GM04504 (cell line): Measurements from ENCODE around the gene APLP1.
"Not testable (repeated sequence)": the region's sequence is repeated elsewhere in the genome, so short reads cannot be mapped to it uniquely, and the experiment has no call there.

Source experiments
- DNase-seq: peaks from one replicate; pipeline ENCODE4 v3.0.0-alpha.2; 2012; ENCODE audit warnings: low read depth

APLP1 gene

DNA sequence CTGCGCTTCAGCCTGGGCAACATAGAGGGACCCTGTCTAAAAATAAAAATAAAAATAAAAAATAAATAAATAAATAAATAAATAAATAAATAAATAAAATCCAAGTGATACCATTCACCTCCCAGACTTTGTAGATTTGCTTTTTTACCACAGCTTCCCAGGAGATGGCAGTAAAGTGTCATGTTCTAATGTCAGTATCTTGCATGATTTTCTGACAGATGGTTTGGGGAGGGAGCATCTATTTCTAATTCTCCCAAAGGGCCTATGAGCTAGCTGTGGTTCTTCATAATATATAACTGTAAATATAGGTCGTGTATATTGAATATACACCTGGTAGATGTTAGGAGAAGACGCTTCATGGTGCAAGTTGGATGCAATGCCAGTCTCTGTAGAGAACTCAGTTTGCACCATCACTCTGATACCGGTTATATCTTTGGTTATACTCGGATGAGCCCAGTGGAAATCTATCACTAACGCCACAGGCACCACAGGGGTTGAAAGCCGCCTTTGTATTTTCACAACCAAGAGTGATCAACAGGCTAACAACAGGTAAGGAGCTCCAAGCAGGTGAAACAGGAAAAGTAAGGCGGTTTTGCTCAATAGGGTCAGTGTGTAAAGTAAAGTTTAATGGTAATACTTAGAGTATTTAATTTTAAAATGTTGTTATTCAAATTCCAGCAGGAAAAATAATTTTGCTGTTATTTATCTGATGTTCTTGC, 13.9 kb downstream of the APLP1 start:
- peak; percentile 79 for DNase-seq

- no peak for DNase-seq
These were observed 15.5 kb downstream of the APLP1 start for GRCh38 chr19:35883882-35884281.

- no peak for DNase-seq
These were observed 16.9 kb downstream of the APLP1 start for GRCh38 chr19:35885225-35885738.

DNA sequence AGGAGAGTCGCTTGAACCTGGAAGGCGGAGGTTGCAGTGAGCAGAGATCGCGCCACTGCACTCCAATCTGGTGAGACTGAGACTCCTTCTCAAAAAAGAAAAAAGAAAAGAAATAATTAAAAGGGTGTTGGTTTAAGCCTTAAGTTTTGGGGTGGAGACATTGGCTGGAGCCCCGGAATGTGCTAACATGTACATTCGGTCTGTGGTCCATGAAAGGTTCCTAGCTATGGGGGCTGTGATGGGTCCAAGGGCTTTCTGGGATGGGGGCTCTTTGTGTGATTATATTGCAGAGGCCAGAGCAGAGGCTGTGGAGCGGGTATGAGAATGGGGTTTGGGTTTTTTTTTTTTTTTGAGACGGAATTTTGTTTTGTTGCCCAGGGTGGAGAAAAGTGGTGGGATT, 17.5 kb downstream of the APLP1 start:
- DNase-seq: no peak

DNA sequence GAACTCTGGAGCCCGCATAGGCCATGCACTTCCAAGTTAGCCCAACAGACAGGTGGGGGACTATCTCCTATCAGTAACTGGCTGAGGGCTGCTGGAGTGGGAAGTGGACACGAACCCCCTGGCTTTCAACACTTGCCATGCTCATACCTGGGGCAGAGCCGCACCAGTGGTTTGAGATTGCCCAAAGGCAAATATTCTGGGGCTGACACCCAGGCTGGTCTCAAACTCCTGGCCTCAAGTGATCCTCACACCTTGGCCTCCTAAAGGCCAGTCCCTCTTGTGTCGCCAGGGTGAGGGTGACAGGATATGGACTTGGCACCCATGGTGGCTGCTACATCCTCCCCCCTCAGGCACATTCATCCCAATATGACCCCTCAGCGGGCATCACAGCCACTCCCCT, 18.8 kb downstream of the APLP1 start:
- no peak for DNase-seq

DNA sequence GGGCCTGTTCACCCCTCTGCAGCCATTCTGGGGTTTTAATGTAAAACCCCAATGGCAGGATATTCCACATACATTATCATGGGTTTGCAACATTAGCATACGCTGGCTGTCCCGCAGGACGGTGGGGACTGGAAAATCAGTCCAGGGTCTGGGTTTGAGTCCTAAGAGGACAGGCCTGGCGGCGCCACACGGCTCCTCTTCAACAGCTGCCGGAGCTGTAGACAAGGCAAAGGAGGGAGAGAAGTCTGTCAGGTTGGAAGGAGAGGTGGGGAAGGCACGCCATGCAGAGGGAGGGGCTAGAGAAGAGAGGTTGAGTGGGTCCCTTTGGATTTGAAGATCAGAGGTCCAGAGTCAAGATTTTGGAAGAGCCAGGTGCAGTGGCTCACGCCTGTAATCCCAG, 20.0 kb downstream of the APLP1 start:
- no peak for DNase-seq

DNA sequence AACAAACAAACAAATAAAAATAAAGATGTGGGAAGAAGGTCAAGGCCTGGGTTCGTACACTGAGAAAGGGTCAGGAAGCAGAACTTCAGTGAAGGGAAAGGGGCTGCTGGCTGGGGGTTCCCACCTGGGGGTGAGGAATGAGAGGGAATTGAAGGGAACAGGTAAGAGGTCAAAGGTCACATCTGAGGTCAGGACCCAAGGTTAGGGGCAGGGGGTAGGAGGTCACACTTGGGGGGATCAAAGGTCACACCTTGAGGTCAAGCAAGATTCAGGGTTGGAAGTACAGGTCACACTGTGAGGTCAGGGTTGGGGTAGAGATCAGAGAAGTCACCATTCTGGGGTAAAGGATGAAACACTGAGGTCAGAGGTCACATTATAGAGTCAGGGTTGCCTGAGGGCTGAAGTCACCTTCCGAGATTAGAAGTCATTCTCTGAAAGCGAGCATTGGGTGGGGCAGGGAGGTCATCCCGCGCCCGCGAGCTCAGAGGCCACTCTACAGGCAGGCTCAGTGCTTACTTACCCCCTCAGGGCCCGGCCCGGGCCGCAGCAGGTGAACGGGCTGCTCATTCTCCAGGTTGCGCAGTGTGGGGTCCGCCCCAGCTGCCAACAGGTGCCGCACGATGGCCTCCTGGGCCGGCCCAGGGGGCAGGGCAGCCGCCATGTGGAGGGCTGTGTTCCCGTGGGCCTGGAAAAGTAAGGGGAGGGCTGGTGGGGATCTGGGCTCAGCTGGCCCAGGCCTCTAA, 21.2 kb downstream of the APLP1 start:
- DNase-seq: no peak

DNA sequence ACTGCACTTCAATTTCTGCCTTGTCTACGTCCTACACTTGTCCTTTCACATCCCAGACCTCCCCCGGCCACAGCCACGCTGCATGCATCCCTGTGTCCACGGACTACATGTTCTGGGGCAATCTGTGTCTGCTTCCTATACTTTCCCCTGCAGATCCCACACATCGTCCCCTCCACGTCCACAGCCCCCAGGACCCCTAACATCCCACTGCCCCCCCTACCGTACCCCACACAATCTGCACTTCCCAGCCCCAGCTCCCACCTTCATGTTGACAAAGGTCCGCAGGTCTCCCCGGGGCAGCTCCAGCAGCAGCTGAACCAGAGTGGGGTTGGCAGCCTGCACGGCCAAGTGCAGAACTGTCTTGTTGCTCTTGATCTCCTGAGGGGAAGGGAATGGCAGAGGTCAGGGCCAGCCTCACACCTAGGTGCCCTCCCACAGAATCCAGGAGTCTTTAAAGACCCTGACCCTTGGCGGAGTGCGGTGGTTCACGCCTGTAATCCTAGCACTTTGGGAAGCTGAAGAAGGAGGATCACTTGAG, 21.8 kb downstream of the APLP1 start:
- DNase-seq: no peak

DNA sequence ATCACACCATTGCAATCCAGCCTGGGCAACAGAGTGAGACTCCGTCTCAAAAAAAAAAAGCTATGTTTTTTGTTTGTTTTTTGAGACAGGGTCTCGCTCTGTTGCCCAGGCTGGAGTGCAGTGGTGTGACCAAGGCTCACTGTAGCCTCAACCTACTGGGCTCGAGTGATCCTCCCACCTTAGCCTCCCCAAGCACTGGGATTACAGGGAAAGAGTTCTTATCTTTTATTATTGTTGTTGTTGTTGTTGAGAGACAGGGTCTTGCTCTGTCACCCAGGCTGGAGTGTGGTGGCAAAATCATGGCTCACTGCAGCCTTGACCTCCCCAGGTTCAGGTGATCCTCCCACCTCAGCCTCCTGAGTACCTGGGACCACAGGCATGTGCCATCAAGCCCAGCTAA, 23.4 kb downstream of the APLP1 start:
- DNase-seq: not testable (repeated sequence)

DNA sequence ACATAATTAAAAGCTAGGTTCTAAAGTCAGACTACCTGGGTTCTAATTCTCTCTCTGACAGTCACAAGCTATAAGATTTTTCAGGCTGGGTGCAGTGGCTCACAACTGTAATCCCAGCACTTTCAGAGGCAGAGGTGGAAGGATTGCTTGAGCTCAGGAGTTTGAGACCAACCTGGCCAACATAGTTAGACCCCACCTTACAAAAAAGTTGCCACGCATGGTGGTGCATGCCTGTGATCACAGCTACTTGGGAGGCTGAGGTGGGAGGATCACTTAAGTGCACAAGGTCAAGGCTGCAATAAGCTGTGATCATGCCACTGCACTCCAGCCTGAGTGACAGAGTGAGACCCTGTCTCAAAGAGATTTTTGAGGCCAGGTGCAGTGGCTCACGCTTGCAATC, 26.0 kb downstream of the APLP1 start:
- no peak for DNase-seq

GRCh38 chr19:35895911-35896642, 27.7 kb downstream of the APLP1 start:
- no peak for DNase-seq

- DNase-seq: no peak
These were observed 28.3 kb downstream of the APLP1 start for GRCh38 chr19:35896643-35897040.

GRCh38 chr19:35897706-35898451, 29.5 kb downstream of the APLP1 start:
- no peak for DNase-seq

DNA sequence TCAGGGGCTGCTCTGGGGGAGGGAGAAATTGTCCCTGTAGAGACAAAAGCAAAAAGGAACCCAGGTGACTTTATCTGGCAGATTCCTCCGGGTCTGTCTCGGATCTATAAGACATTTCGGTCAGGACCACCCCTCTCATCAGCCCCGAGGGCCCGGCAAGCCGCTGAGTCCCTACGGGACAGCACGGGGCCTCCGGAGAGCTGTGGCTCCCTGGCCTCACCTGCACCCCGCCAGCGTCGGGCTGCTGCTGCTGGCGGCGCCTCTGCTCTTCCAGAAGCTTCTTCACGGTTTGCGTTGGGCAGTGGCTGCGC, 30.1 kb downstream of the APLP1 start:
- DNase-seq: no peak

DNA sequence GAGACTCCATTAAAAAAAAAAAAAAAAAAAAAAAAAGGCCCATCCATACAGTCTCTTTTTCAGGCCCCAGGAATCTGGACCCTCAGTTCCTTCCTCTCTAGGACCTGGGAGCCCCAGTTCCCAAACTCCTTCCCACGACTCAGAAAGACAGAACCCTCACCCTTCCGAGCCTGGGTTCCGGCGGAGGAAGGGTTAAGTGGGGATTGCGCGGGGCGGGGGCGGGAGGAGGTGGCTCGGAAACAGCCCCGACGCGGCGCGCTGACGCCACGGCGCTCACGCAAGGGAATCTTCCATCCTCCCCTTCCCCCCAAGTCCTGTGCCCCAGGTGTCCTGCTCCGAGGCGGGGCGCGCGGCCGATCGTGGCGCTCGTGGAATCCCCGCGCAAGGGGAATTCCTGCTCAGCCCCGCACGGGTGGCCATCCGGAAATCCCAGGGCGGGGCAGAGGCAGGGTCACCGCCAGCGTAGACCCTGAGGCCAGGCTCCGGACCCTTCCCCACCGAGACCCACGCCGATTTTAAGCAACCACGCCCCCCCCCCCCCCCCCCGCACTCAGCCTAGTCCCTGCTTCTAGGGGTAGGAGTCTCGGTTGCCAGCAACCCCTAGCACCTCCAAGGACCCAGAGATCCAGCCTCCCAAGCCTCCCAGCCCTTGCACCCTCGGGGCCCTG, 31.3 kb downstream of the APLP1 start:
- DNase-seq: peak; percentile 53

DNA sequence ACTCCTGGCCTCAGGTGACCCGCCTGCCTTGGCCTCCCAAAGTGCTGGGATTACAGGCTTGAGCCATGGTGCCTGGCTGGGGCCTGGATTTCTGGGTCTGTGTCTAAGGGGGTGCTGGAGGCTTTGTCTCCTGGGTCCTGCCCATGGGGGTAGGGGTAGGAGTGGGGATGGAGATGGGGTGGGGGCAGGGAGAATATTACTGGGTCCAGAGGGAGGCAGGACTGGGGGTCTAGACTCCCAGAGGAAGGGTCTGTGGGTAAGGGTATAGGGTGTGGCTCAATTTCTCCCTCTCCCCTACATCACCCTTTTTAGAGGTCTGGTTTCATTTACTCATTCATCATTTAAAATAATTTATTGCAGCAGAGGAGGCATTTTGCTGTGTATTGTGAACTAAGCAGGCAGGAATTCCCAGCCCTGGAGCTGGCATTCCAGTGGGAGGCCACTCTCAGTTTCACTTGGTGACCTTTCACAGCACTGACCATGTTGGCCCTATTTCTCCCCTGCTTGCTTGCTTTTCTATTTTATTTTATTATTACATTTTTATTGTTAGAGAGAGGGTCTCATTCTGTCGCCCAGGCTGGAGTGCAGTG, 32.8 kb downstream of the APLP1 start:
- peak; percentile 67 for DNase-seq

DNA sequence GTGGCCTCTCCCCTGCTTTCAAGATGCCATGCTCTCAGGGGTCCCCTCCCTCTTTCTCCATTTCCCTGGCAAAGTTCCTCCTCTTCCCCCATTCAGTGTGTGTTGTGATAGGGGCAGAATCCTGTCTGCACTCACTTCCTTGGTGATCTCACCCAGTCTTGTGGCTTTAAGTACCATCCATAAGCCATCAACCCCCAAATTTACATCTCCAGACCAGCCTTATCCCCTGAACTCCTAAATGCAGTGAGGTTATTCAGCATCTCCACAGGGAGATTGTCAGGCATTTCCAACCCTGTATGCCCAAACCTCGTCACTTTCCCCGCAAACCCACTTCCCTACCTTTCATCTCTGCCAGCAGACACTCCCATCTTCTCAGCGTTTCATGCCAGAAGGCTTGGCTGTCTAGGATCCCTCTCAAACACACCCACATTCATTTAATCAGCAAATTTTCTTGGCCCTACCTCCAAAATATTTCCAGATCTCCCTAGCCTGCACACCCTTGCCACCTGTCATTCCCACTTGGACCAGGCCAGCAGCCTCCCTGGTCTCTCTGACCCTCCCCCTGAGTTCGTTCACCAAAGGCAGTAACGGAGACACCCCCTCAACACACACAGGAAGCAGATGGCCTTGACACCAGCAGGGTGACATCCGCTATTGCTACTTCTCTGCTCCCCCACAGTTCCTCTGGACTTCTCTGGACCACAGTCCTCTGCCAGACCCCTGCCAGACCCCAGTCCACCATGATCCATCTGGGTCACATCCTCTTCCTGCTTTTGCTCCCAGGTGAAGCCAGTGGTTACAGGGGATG, 33.7 kb downstream of the APLP1 start, which contains the start of gene HCST:
Gene HCST, plus strand, starts transcription at position 676 of the 808 bp plus-strand sequence. Its CDS starts 65 bp downstream, at position 741.
- peak; percentile 68 for DNase-seq

- DNase-seq: no peak
These were observed 34.6 kb downstream of the APLP1 start for GRCh38 chr19:35902870-35903475.

DNA sequence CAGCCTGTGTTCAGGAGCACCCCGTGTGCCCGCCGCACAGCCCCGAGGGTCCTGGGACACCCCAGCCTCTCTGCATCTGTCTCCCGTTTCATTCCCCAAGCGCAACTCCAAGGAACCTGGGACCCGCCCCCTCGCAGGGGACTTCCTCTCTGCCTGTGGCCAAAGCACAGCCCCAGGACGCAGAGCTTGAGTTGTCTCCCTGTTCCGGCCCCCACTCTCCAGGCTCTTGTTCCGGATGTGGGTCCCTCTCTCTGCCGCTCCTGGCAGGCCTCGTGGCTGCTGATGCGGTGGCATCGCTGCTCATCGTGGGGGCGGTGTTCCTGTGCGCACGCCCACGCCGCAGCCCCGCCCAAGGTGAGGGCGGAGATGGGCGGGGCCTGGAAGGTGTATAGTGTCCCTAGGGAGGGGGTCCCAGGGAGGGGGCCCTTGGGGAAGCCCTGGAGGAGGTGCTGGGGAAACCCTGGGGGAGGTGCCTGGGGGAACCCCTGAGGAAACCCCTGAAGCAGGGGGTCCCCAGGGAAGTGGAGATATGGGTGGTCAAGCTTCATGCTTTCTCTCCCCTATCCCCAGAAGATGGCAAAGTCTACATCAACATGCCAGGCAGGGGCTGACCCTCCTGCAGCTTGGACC, 35.3 kb downstream of the APLP1 start:
- peak; percentile 48 for DNase-seq
